A673 (cell line): Measurements from ENCODE around the gene LRP2. TPM values are rescaled to one million over a fixed set of nuclear protein-coding genes. Genes with fewer than 3 reads are reported as not detected.

Experiments
- BruUV-seq: library from RNA; stranded (reverse); fragments of 400-500 nt; replicated peaks from 2 replicates; lab custom pipeline; 2021; lab: Mats Ljungman, UMichigan
- CTCF ChIA-PET: fragments of 300-600 bp; sonication (Branson Sonifier 250); formaldehyde crosslinking; loops from one replicate; lab custom pipeline; 2022; ENCODE audit warnings: antibody characterized with exemption; lab: Charles Lee
- POLR2A ChIA-PET: fragments of 300-600 bp; sonication (Branson Sonifier 250); formaldehyde crosslinking; loops from one replicate; lab custom pipeline; 2022; ENCODE audit warnings: antibody characterized with exemption; ENCODE audit not compliant: low non-redundant PET; lab: Charles Lee
- DNase-seq: peaks from one replicate; pipeline ENCODE4 v3.0.0-alpha.2; 2015; ENCODE audit warnings: low spot score
- H3K27ac ChIP-seq: fragments of 200-600 bp; sonication (generic); 2 replicates; pipeline ENCODE4 v1.5.1; 2016; ENCODE audit warnings: mixed run types, low read depth, mild to moderate bottlenecking, mixed read lengths, antibody characterized with exemption, low read length; ENCODE audit not compliant: poor library complexity, severe bottlenecking
- H3K27me3 ChIP-seq: fragments of 200-600 bp; sonication (generic); replicated peaks from 2 replicates; pipeline ENCODE4 v1.6.1; 2017; ENCODE audit warnings: mixed run types, low read depth, mild to moderate bottlenecking, mixed read lengths, antibody characterized with exemption, low read length; ENCODE audit not compliant: insufficient read depth, poor library complexity
- H3K36me3 ChIP-seq: fragments of 200-600 bp; sonication (generic); 2 replicates; pipeline ENCODE4 v1.6.1; 2016; ENCODE audit warnings: mixed run types, mild to moderate bottlenecking, mixed read lengths, antibody characterized with exemption, low read length; ENCODE audit not compliant: insufficient read depth, poor library complexity, severe bottlenecking
- H3K4me1 ChIP-seq: fragments of 200-600 bp; sonication (generic); 2 replicates; pipeline ENCODE4 v1.6.1; 2017; ENCODE audit warnings: mixed run types, mild to moderate bottlenecking, mixed read lengths, antibody characterized with exemption, low read length; ENCODE audit not compliant: insufficient read depth, poor library complexity, severe bottlenecking
- H3K4me3 ChIP-seq: fragments of 200-600 bp; sonication (generic); 2 replicates; pipeline ENCODE4 v1.5.1; 2016; ENCODE audit warnings: low read depth, mixed run types, mild to moderate bottlenecking, mixed read lengths, low read length; ENCODE audit not compliant: poor library complexity, severe bottlenecking
- H3K9me3 ChIP-seq: fragments of 200-600 bp; sonication (generic); 2 replicates; pipeline ENCODE4 v1.6.1; 2016; ENCODE audit warnings: mixed run types, low read depth, mild to moderate bottlenecking, mixed read lengths, antibody characterized with exemption, low read length; ENCODE audit not compliant: poor library complexity, severe bottlenecking
- EZH2 ChIP-seq: fragments of 200-600 bp; sonication (generic); IDR thresholded peaks from 2 replicates; pipeline ENCODE4 v1.6.1; 2017; ENCODE audit warnings: borderline replicate concordance, low read depth, mild to moderate bottlenecking, mixed read lengths, antibody characterized with exemption, low read length; ENCODE audit not compliant: poor library complexity, severe bottlenecking
- intact Hi-C: fragments of 100-400 bp; cut with micrococcal nuclease; formaldehyde crosslinking; loops from one replicate; pipeline ENCODE4 v1.10.0; 2022; ENCODE audit not compliant: unreplicated experiment
- total RNA-seq: library from RNA; stranded (reverse); gene quantifications from 2 replicates; pipeline ENCODE4 v1.2.3, GENCODE V29; 2021
- TF ChIP-seq, protein P1 (sequence below): fragments of 300-800, 200-600 bp; sonication (generic); conservative IDR thresholded peaks from 2 replicates; pipeline ENCODE4 v1.5.1; 2017; ENCODE audit warnings: low read depth, mild to moderate bottlenecking, antibody characterized with exemption, low read length, moderate library complexity, mixed read lengths

LRP2 gene
- total RNA-seq, 1 experiment from 2014 or later: 0.26 TPM

- Histone ChIP-seq H3K27ac (no peak overlapping the region), H3K36me3 (no peaks in the 10 kb centered on the region), H3K4me1 (no peaks in the 10 kb centered on the region), H3K9me3 (no peaks in the 10 kb centered on the region), H3K4me3 (no peak overlapping the region), H3K27me3 (no peaks in the 10 kb centered on the region)
- no TSS peak for BruUV-seq
- CTCF ChIA-PET: interaction anchor here (0.5 kb wide), 1 partner anchor 666 kb away, joined by 3 read pairs; no protein-coding TSS in a partner anchor
- intact Hi-C loops: no loop called here
- POLR2A ChIA-PET: no interaction called here
- TF ChIP-seq EZH2: no peak
- DNase-seq: no peak
These were observed 267.7 kb downstream of the LRP2 start for GRCh38 chr2:169094676-169095075.

GRCh38 chr2:169093535-169093934 is 268.8 kb downstream of the LRP2 start:
- H3K27me3 ChIP-seq: no peaks in the 10 kb centered on the region
- no peak overlapping the region for H3K4me3 ChIP-seq
- POLR2A ChIA-PET: no interaction called here
- H3K36me3 ChIP-seq: no peaks in the 10 kb centered on the region
- TF ChIP-seq, protein P1, sequence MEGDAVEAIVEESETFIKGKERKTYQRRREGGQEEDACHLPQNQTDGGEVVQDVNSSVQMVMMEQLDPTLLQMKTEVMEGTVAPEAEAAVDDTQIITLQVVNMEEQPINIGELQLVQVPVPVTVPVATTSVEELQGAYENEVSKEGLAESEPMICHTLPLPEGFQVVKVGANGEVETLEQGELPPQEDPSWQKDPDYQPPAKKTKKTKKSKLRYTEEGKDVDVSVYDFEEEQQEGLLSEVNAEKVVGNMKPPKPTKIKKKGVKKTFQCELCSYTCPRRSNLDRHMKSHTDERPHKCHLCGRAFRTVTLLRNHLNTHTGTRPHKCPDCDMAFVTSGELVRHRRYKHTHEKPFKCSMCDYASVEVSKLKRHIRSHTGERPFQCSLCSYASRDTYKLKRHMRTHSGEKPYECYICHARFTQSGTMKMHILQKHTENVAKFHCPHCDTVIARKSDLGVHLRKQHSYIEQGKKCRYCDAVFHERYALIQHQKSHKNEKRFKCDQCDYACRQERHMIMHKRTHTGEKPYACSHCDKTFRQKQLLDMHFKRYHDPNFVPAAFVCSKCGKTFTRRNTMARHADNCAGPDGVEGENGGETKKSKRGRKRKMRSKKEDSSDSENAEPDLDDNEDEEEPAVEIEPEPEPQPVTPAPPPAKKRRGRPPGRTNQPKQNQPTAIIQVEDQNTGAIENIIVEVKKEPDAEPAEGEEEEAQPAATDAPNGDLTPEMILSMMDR: no peak
- TF ChIP-seq EZH2: no peak
- intact Hi-C loops: no loop called here
- BruUV-seq: no TSS peak
- CTCF ChIA-PET: no interaction called here
- H3K27ac ChIP-seq: no peak overlapping the region
- H3K9me3 ChIP-seq: no peaks in the 10 kb centered on the region
- DNase-seq: no peak
- H3K4me1 ChIP-seq: no peaks in the 10 kb centered on the region

GRCh38 chr2:169091761-169092519 is 270.4 kb downstream of the LRP2 start:
- CTCF ChIA-PET: no interaction called here
- Histone ChIP-seq H3K27me3 (no peaks in the 10 kb centered on the region), H3K9me3 (no peaks in the 10 kb centered on the region), H3K4me1 (no peaks in the 10 kb centered on the region), H3K27ac (no peak overlapping the region), H3K36me3 (no peaks in the 10 kb centered on the region), H3K4me3 (no peak overlapping the region)
- no TSS peak for BruUV-seq
- intact Hi-C loops: no loop called here
- no peak for TF ChIP-seq EZH2
- TF ChIP-seq, protein P1: no peak
- DNase-seq: no peak
- POLR2A ChIA-PET: no interaction called here

GRCh38 chr2:169091256-169091655 is 271.1 kb downstream of the LRP2 start:
- Histone ChIP-seq H3K27me3 (no peaks in the 10 kb centered on the region), H3K4me1 (no peaks in the 10 kb centered on the region), H3K27ac (no peak overlapping the region), H3K4me3 (no peak overlapping the region), H3K9me3 (no peaks in the 10 kb centered on the region), H3K36me3 (no peaks in the 10 kb centered on the region)
- ChIA-PET POLR2A (no interaction called here), CTCF (no interaction called here)
- no peak for DNase-seq
- BruUV-seq: no TSS peak
- no peak for TF ChIP-seq EZH2
- TF ChIP-seq, protein P1: no peak
- intact Hi-C loops: no loop called here
